HepG2 (cell line): Measurements from ENCODE around the gene AASS. TPM values are rescaled to one million over a fixed set of nuclear protein-coding genes. Genes with fewer than 3 reads are reported as not detected.

ENCODE experiments used
- ATAC-seq: fragments of 200-7000 bp; cut with Tn5 transposase; 3 replicates; pipeline ENCODE4 v1.9.1; 2020; ENCODE audit warnings: mild to moderate bottlenecking, moderate library complexity
- BruUV-seq: library from RNA; stranded (reverse); fragments of 400-500 nt; replicated peaks from 2 replicates; lab custom pipeline; 2021; lab: Mats Ljungman, UMichigan
- CTCF ChIA-PET: fragments of 300-600 bp; formaldehyde crosslinking; extraction: SDS; loops from one replicate; lab custom pipeline; 2021; ENCODE audit warnings: low total read pairs, inconsistent platforms, low intra/inter-chr PET ratio; lab: Yijun Ruan, JAX
- POLR2A ChIA-PET: fragments of 350-600 bp; sonication (Branson Sonifier 250); formaldehyde crosslinking; loops from one replicate; lab custom pipeline; 2020; ENCODE audit warnings: antibody characterized with exemption, inconsistent platforms; lab: Yijun Ruan, JAX
- DNase-seq: peaks from one replicate; pipeline ENCODE4 v3.0.0-alpha.2; 2015; ENCODE audit warnings: low spot score
- FAIRE-seq: peaks from 3 replicates; lab custom pipeline; 2011; peaks lifted over from hg19 to GRCh38; lab: Jason Lieb, UNC
- H2AFZ ChIP-seq: one replicate; pipeline ENCODE4 v1.6.1; 2011; ENCODE audit warnings: low read length, inconsistent platforms
- H3K27ac ChIP-seq: fragments of 300-600 bp; 3 replicates; pipeline ENCODE4 v1.8.0; 2011; ENCODE audit warnings: mixed run types, mild to moderate bottlenecking, mixed read lengths, low read length, inconsistent platforms; ENCODE audit not compliant: insufficient read depth; ENCODE audit errors: extremely low read length
- H3K27me3 ChIP-seq, 2 experiments: fragments of 200-600 bp in 1 of 2; 2 replicates in 1 of 2; 3 replicates in 1 of 2; pipeline versions ENCODE4 v1.6.0 to v1.8.0; 2011; ENCODE audit warnings: low read length in 2 of 2, mild to moderate bottlenecking in 2 of 2, moderate library complexity in 2 of 2, inconsistent platforms in 1 of 2; ENCODE audit not compliant: insufficient read depth in 2 of 2, control insufficient read depth in 1 of 2
- H3K36me3 ChIP-seq, 2 experiments: fragments of 200-600 bp in 1 of 2; replicated peaks in 1 of 2; 2 replicates in 1 of 2; 3 replicates in 1 of 2; pipeline versions ENCODE4 v1.5.1 to v1.8.0; 2011; ENCODE audit warnings: low read length in 2 of 2, inconsistent platforms in 1 of 2; ENCODE audit not compliant: insufficient read depth in 2 of 2, control insufficient read depth in 1 of 2
- H3K4me1 ChIP-seq: 2 replicates; pipeline ENCODE4 v1.5.1; 2012; ENCODE audit warnings: low read length, inconsistent platforms; ENCODE audit not compliant: insufficient read depth
- H3K4me2 ChIP-seq: 2 replicates; pipeline ENCODE4 v1.6.0; 2011; ENCODE audit warnings: low read depth, low read length, inconsistent platforms
- H3K4me3 ChIP-seq, 3 experiments: fragments of 200-600 bp in 1 of 3; sonication (generic), shearing (Covaris generic) in 1 of 3; replicated peaks in 1 of 3; 2 replicates each; pipeline ENCODE4 v1.5.1; 2011 to 2016; ENCODE audit warnings: low read length in 3 of 3, inconsistent platforms in 2 of 3, low read depth in 2 of 3, mild to moderate bottlenecking in 2 of 3, control low read depth in 1 of 3, mixed read lengths in 1 of 3; ENCODE audit not compliant: insufficient read depth in 1 of 3
- H3K79me2 ChIP-seq: one replicate; pipeline ENCODE4 v1.6.1; 2011; ENCODE audit warnings: low read length, inconsistent platforms; ENCODE audit not compliant: insufficient read depth
- H3K9ac ChIP-seq: 2 replicates; pipeline ENCODE4 v1.6.0; 2011; ENCODE audit warnings: mild to moderate bottlenecking, low read depth, low read length, inconsistent platforms; ENCODE audit not compliant: insufficient read depth
- H3K9me3 ChIP-seq: 2 replicates; pipeline ENCODE4 v1.5.1; 2012; ENCODE audit warnings: mild to moderate bottlenecking, low read length
- H4K20me1 ChIP-seq: 2 replicates; pipeline ENCODE4 v1.6.0; 2011; ENCODE audit warnings: inconsistent platforms, mild to moderate bottlenecking, low read length, moderate library complexity; ENCODE audit not compliant: insufficient read depth
- ADNP ChIP-seq: sonication (generic); formaldehyde crosslinking; IDR thresholded peaks from 2 replicates; pipeline ENCODE4 v1.4.0; 2020; ENCODE audit warnings: missing genetic modification reagents
- AKAP8 ChIP-seq: sonication (generic); formaldehyde crosslinking; IDR thresholded peaks from 2 replicates; pipeline ENCODE4 v1.5.1; 2020; ENCODE audit warnings: mild to moderate bottlenecking, missing genetic modification reagents
- KDM6A ChIP-seq: IDR thresholded peaks from 2 replicates; pipeline ENCODE4 v1.6.1; 2016; ENCODE audit warnings: low read depth
- KLF9 ChIP-seq: IDR thresholded peaks from 2 replicates; pipeline ENCODE4 v1.6.1; 2016; ENCODE audit warnings: low read depth
- MAF1 ChIP-seq: sonication (generic); formaldehyde crosslinking; IDR thresholded peaks from 2 replicates; pipeline ENCODE4 v1.5.0; 2020; ENCODE audit warnings: missing genetic modification reagents, borderline replicate concordance
- SMARCC2 ChIP-seq: fragments of 450-650 bp; IDR thresholded peaks from 2 replicates; pipeline ENCODE4 v1.6.1; 2017; ENCODE audit warnings: antibody characterized with exemption, mild to moderate bottlenecking
- ZMYM2 ChIP-seq: sonication (generic); formaldehyde crosslinking; IDR thresholded peaks from 2 replicates; pipeline ENCODE4 v1.8.0; 2022; ENCODE audit warnings: mild to moderate bottlenecking, missing genetic modification reagents
- ZNF333 ChIP-seq: sonication (generic); formaldehyde crosslinking; IDR thresholded peaks from 2 replicates; pipeline ENCODE4 v1.4.0; 2020; ENCODE audit warnings: mild to moderate bottlenecking, missing genetic modification reagents, borderline replicate concordance
- ZNF788 ChIP-seq: sonication (generic); formaldehyde crosslinking; IDR thresholded peaks from 2 replicates; pipeline ENCODE4 v1.5.0; 2020; ENCODE audit warnings: mild to moderate bottlenecking, missing genetic modification reagents, borderline replicate concordance
- WGBS: methylation state at CpG from one replicate; pipeline ENCODE4 v1.1.6; 2017; ENCODE audit warnings: low lambda C conversion rate; 5-methylcytosine and 5-hydroxymethylcytosine counted together
- in situ Hi-C: cut with HindIII; loops from 2 replicates; pipeline ENCODE4 v1.10.0; 2017; ENCODE audit warnings: low pct_unique_long_range_greater_than_20kb; ENCODE audit not compliant: extremely low pct_ligation_motif_present
- intact Hi-C: fragments of 100-400 bp; cut with micrococcal nuclease; formaldehyde crosslinking; loops from one replicate; pipeline ENCODE4 v1.10.0; 2022; ENCODE audit not compliant: unreplicated experiment
- polyA plus RNA-seq, 8 experiments: library from polyadenylated mRNA; depleted of rRNA in 3 of 8; stranded (reverse) in 7 of 8; unstranded in 1 of 8; fragments of >200 nt; fragmentation: Illumina TruSeq in 4 of 8; extraction: Trizol in 4 of 8; gene quantifications; 2 replicates each; pipeline versions ENCODE4 v1.2.1 to v1.2.3, GENCODE V29; 2011 to 2016; ENCODE audit warnings: low read depth in 4 of 8, missing spikeins in 1 of 8, mixed read lengths in 1 of 8; ENCODE audit not compliant: insufficient read depth in 1 of 8
- total RNA-seq, 5 experiments: library from RNA; depleted of rRNA; stranded (reverse); fragments of >200 nt; fragmentation: Illumina TruSeq; extraction: Trizol; gene quantifications; 2 replicates each; pipeline ENCODE4 v1.2.3, GENCODE V29; 2016; ENCODE audit warnings: low read depth in 1 of 5
- TF ChIP-seq, protein P1 (sequence below): sonication (generic); formaldehyde crosslinking; IDR thresholded peaks from 2 replicates; pipeline ENCODE4 v1.4.0; 2020; ENCODE audit warnings: missing genetic modification reagents, borderline replicate concordance
- TF ChIP-seq, protein P2 (sequence below): fragments of 450-650 bp; IDR thresholded peaks from 2 replicates; pipeline ENCODE4 v1.6.1; 2017; ENCODE audit warnings: mild to moderate bottlenecking
- TF ChIP-seq, protein P3 (sequence below): sonication (generic); formaldehyde crosslinking; IDR thresholded peaks from 2 replicates; pipeline ENCODE4 v1.8.0; 2023; ENCODE audit warnings: mild to moderate bottlenecking, missing genetic modification reagents
- TF ChIP-seq, protein P4 (sequence below): IDR thresholded peaks from 2 replicates; pipeline ENCODE4 v1.4.0; 2020; ENCODE audit warnings: mild to moderate bottlenecking, missing genetic modification reagents

Gene AASS
- total and polyA plus RNA-seq, 2 of the 13 experiments (the other 11 are each of a cell fraction or from before 2014, with no cell fraction given): 11.6 to 43.9 TPM

DNA sequence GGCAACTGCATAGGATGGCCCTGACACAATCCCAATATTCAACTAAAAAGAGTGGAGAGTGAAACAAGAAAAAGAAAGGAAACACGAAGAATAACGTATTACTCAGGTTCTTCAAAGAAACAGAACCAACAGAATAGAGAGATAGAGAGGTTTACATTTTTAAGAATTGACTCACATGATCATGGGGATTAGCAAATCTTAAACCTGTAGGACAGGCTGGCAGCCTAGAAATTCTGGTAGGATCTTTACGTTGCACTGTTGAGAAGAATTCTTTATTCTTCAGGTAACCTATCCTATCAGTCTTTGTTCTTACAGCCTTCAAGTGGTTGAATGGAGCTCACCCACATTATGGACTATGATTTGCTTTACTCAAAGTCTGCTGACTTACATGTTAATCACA, 103.9 kb downstream of the AASS start (continued):
- TF ChIP-seq, protein P1, sequence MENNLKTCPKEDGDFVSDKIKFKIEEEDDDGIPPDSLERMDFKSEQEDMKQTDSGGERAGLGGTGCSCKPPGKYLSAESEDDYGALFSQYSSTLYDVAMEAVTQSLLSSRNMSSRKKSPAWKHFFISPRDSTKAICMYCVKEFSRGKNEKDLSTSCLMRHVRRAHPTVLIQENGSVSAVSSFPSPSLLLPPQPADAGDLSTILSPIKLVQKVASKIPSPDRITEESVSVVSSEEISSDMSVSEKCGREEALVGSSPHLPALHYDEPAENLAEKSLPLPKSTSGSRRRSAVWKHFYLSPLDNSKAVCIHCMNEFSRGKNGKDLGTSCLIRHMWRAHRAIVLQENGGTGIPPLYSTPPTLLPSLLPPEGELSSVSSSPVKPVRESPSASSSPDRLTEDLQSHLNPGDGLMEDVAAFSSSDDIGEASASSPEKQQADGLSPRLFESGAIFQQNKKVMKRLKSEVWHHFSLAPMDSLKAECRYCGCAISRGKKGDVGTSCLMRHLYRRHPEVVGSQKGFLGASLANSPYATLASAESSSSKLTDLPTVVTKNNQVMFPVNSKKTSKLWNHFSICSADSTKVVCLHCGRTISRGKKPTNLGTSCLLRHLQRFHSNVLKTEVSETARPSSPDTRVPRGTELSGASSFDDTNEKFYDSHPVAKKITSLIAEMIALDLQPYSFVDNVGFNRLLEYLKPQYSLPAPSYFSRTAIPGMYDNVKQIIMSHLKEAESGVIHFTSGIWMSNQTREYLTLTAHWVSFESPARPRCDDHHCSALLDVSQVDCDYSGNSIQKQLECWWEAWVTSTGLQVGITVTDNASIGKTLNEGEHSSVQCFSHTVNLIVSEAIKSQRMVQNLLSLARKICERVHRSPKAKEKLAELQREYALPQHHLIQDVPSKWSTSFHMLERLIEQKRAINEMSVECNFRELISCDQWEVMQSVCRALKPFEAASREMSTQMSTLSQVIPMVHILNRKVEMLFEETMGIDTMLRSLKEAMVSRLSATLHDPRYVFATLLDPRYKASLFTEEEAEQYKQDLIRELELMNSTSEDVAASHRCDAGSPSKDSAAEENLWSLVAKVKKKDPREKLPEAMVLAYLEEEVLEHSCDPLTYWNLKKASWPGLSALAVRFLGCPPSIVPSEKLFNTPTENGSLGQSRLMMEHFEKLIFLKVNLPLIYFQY (CRISPR knock-in tag): no peak

DNA sequence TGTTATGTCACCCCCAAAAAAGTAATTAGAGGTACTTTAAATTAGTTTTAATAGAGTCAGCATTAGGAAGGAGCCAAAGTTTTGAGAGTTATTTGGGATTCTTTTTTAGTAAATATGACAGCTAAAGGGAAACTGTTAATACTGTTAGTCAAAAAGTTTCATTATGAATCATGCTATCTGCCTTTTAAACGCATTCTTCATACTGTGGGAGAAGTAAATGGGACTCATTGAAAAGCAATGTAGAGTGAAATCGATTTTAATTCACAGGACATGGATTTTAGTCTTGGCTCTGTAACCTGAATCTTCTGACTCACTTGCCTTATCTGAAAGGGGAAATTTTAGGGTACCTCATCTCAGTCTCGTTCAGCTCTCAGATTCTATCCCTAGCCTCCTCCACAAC, 105.1 kb downstream of the AASS start:
- Histone ChIP-seq H3K27ac (no peak overlapping the region), H3K79me2 (no peaks in the 10 kb centered on the region), H2AFZ (no peak overlapping the region), H3K36me3 (no peaks in the 10 kb centered on the region), H3K4me1 (no peaks in the 10 kb centered on the region), H3K4me3 (no peak overlapping the region), H3K9me3 (no peaks in the 10 kb centered on the region), H4K20me1 (no peaks in the 10 kb centered on the region), H3K9ac (no peak overlapping the region), H3K4me2 (no peak overlapping the region), H3K27me3 (no peaks in the 10 kb centered on the region)
- intact Hi-C loops: no loop called here
- DNase-seq (no peak), ATAC-seq (no peak), FAIRE-seq (no peak)
- ChIA-PET CTCF (no interaction called here), POLR2A (no interaction called here)
- WGBS: 0% methylated on average over 3 of the region's 3 CpGs
- no TSS peak for BruUV-seq
- in situ Hi-C loops: no loop called here
- no peak for TF ChIP-seq KLF9 (CRISPR knock-in tag)
- no peak for TF ChIP-seq KDM6A (CRISPR knock-in tag)
- TF ChIP-seq ZMYM2 (CRISPR knock-in tag): no peak
- TF ChIP-seq SMARCC2: no peak
- TF ChIP-seq, protein P2, sequence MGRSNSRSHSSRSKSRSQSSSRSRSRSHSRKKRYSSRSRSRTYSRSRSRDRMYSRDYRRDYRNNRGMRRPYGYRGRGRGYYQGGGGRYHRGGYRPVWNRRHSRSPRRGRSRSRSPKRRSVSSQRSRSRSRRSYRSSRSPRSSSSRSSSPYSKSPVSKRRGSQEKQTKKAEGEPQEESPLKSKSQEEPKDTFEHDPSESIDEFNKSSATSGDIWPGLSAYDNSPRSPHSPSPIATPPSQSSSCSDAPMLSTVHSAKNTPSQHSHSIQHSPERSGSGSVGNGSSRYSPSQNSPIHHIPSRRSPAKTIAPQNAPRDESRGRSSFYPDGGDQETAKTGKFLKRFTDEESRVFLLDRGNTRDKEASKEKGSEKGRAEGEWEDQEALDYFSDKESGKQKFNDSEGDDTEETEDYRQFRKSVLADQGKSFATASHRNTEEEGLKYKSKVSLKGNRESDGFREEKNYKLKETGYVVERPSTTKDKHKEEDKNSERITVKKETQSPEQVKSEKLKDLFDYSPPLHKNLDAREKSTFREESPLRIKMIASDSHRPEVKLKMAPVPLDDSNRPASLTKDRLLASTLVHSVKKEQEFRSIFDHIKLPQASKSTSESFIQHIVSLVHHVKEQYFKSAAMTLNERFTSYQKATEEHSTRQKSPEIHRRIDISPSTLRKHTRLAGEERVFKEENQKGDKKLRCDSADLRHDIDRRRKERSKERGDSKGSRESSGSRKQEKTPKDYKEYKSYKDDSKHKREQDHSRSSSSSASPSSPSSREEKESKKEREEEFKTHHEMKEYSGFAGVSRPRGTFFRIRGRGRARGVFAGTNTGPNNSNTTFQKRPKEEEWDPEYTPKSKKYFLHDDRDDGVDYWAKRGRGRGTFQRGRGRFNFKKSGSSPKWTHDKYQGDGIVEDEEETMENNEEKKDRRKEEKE: no peak
- no peak for TF ChIP-seq ADNP (CRISPR knock-in tag)
- TF ChIP-seq ZNF333 (CRISPR knock-in tag): no peak
- TF ChIP-seq, protein P3, sequence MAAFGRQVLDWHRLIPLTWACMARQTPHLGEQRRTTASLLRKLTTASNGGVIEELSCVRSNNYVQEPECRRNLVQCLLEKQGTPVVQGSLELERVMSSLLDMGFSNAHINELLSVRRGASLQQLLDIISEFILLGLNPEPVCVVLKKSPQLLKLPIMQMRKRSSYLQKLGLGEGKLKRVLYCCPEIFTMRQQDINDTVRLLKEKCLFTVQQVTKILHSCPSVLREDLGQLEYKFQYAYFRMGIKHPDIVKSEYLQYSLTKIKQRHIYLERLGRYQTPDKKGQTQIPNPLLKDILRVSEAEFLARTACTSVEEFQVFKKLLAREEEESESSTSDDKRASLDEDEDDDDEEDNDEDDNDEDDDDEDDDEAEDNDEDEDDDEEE (CRISPR knock-in tag): no peak
- no peak for TF ChIP-seq MAF1 (CRISPR knock-in tag)
- TF ChIP-seq ZNF788: no peak
- TF ChIP-seq, protein P4, sequence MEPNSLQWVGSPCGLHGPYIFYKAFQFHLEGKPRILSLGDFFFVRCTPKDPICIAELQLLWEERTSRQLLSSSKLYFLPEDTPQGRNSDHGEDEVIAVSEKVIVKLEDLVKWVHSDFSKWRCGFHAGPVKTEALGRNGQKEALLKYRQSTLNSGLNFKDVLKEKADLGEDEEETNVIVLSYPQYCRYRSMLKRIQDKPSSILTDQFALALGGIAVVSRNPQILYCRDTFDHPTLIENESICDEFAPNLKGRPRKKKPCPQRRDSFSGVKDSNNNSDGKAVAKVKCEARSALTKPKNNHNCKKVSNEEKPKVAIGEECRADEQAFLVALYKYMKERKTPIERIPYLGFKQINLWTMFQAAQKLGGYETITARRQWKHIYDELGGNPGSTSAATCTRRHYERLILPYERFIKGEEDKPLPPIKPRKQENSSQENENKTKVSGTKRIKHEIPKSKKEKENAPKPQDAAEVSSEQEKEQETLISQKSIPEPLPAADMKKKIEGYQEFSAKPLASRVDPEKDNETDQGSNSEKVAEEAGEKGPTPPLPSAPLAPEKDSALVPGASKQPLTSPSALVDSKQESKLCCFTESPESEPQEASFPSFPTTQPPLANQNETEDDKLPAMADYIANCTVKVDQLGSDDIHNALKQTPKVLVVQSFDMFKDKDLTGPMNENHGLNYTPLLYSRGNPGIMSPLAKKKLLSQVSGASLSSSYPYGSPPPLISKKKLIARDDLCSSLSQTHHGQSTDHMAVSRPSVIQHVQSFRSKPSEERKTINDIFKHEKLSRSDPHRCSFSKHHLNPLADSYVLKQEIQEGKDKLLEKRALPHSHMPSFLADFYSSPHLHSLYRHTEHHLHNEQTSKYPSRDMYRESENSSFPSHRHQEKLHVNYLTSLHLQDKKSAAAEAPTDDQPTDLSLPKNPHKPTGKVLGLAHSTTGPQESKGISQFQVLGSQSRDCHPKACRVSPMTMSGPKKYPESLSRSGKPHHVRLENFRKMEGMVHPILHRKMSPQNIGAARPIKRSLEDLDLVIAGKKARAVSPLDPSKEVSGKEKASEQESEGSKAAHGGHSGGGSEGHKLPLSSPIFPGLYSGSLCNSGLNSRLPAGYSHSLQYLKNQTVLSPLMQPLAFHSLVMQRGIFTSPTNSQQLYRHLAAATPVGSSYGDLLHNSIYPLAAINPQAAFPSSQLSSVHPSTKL (CRISPR knock-in tag): no peak
- TF ChIP-seq AKAP8: no peak
